ENCODE data around the gene SF1.

GRCh38 chr11:64760759-64761420 lies 17.5 kb downstream of the SF1 start:
- TF ChIP-seq, protein P1, sequence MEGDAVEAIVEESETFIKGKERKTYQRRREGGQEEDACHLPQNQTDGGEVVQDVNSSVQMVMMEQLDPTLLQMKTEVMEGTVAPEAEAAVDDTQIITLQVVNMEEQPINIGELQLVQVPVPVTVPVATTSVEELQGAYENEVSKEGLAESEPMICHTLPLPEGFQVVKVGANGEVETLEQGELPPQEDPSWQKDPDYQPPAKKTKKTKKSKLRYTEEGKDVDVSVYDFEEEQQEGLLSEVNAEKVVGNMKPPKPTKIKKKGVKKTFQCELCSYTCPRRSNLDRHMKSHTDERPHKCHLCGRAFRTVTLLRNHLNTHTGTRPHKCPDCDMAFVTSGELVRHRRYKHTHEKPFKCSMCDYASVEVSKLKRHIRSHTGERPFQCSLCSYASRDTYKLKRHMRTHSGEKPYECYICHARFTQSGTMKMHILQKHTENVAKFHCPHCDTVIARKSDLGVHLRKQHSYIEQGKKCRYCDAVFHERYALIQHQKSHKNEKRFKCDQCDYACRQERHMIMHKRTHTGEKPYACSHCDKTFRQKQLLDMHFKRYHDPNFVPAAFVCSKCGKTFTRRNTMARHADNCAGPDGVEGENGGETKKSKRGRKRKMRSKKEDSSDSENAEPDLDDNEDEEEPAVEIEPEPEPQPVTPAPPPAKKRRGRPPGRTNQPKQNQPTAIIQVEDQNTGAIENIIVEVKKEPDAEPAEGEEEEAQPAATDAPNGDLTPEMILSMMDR (IDR thresholded peaks at IDR 0.05; ENCODE audit: poor library complexity): no peak
- TF ChIP-seq EZH2 (IDR thresholded peaks at IDR 0.05; ENCODE audit: borderline replicate concordance) (no peak), EZH2phosphoT487 (IDR thresholded peaks at IDR 0.05; ENCODE audit: low read depth, severe bottlenecking, unreplicated experiment) (no peak)
